Stimulated activated naive CD8-positive, alpha-beta T cell treated with anti-CD3 and anti-CD28 coated beads, Interleukin-15, Interleukin-2, amounts not matched to agents 100 ng/mL and 50 ng/mL, for 24 hours (primary cell): Measurements from ENCODE around the gene DEFB126.

Source experiments
- H3K27ac Mint-ChIP-seq: one replicate; pipeline ENCODE4 v1.8.0; 2021; ENCODE audit warnings: mild to moderate bottlenecking, mixed read lengths
- H3K27me3 Mint-ChIP-seq: one replicate; pipeline ENCODE4 v1.8.0; 2021; ENCODE audit warnings: mixed read lengths
- H3K36me3 Mint-ChIP-seq: one replicate; pipeline ENCODE4 v1.8.0; 2021; ENCODE audit warnings: low read depth, mixed read lengths
- H3K4me1 Mint-ChIP-seq: one replicate; pipeline ENCODE4 v1.8.0; 2021; ENCODE audit warnings: low read depth, mixed read lengths
- H3K4me3 Mint-ChIP-seq: one replicate; pipeline ENCODE4 v1.8.0; 2021; ENCODE audit warnings: mild to moderate bottlenecking, mixed read lengths
- H3K9me3 Mint-ChIP-seq: one replicate; pipeline ENCODE4 v1.8.0; 2021; ENCODE audit warnings: mixed read lengths

Gene DEFB126

GRCh38 chr20:184288-184687, 41.9 kb downstream of the DEFB126 start:
- Mint-ChIP-seq H3K27me3 (peaks cover 70% of the 10 kb centered on the region), H3K4me3 (no peak overlapping the region), H3K9me3 (peaks cover 11% of the 10 kb centered on the region), H3K27ac (no peak overlapping the region), H3K4me1 (no peaks in the 10 kb centered on the region), H3K36me3 (no peaks in the 10 kb centered on the region)

GRCh38 chr20:187733-188132, 45.3 kb downstream of the DEFB126 start:
- H3K27ac Mint-ChIP-seq: no peak overlapping the region
- H3K36me3 Mint-ChIP-seq: no peaks in the 10 kb centered on the region
- no peaks in the 10 kb centered on the region for H3K4me1 Mint-ChIP-seq
- no peak overlapping the region for H3K4me3 Mint-ChIP-seq
- H3K9me3 Mint-ChIP-seq: peaks cover 11% of the 10 kb centered on the region
- peaks cover 70% of the 10 kb centered on the region for H3K27me3 Mint-ChIP-seq

GRCh38 chr20:189611-190010, 47.2 kb downstream of the DEFB126 start, which contains the start of gene DEFB128:
Gene DEFB128 (minus strand): TSS chr20:189711. CDS start chr20:189623, 88 bp downstream.
- Mint-ChIP-seq H3K36me3 (no peaks in the 10 kb centered on the region), H3K9me3 (no peaks in the 10 kb centered on the region), H3K27me3 (peaks cover 52% of the 10 kb centered on the region), H3K4me3 (no peak within 1 kb of the TSS), H3K4me1 (no peaks in the 10 kb centered on the region), H3K27ac (no peak within 1 kb of the TSS)
